Activated gamma-delta T cell treated with anti-CD3 and anti-CD28 coated beads, Interleukin-2, amount 50 U/mL, for 16 hours (primary cell): ENCODE data around the gene RHOV.
A peak's percentile ranks its signal among the peaks of the same experiment; 100 is the strongest.
"Not testable (repeated sequence)": the region's sequence is repeated elsewhere in the genome, so short reads cannot be mapped to it uniquely, and the experiment has no call there.

Experiments
- DNase-seq: peaks from one replicate; pipeline ENCODE4 v3.0.0-alpha.2; 2020; ENCODE audit warnings: low read depth

The RHOV gene

DNA sequence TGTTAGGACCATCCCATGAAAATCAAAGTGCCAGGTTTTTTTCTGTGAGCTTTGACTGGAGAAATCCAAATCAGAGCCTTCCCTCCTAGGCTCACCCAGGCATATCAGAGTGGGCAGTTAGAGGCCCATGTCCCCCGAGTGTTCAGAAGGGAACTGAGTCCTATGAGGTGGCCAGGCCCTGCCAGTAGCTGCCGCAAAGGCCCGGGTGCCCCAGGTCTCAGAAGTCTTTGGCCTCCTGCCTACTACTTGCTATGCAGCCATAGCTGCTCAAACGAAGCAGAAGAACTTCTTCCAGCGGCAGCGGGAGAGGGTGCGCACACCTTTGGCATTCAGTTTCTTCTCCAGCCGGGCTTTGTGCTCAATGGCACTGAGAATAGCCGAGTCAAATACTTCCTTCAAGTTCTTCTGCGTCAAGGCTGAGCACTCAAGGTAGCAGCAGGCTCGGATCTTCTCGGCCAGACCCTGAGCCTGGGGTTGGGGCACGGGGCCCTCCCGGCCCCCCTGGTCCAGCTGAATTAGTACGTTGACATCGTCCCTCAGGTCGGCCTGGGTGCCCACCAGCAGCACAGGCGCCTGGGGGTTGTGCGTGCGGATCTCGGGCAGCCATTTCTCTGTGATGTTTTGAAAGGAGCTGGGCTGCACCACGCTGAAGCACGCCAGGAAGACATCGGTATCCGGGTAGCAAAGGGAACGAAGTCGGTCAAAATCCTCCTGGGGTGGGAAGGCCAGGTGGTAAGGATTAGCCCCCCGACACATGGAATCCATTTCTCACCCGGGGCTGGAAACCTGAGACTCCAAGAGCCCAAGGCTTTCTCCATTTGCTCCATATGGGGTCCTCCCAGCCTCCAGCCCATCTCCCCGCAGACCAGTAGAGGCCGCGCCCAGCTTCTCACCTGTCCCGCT is 992 bp downstream of the RHOV start:
- DNase-seq: no peak

DNA sequence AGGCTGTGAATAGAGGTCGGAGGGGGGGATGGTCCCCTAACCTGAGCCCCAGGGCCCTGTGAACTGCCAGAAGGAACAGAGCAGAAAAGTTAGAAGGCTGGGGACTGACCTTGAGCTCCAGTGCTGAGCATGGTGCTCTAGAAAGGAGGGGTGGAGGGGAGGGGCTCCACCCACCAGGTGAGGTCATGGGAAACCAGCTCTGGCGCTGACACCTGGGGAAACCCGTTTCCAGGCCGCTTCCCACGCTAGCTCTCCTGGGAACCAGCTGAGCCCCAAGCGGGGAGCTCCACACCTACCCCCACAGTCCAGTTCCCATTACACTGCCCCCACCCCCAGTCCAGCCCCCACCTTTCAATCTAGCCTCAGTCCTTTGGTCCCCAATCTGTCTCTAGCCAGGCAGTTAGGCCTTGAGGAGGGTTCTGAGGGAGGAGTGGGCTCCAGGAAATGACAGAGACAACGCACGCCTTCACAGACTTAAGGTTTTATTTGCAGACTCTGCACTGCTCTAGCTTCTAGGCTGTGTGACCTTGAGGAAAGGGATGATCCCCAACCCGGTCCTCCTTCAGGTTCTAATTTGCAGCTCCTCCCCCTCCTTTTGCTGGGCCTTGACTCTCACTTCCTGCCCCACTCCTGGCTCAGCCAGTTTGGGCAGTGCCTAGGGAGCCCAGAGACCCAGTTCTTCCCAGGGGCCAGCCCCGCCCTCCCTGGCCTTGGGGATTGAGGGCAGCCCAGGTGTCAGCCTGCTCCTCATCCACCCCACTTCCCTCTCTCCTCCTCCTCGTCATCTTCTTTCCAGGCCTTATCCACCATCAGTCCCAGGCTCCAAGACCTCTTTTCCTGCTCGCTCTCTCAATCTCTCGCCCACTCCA is 2.1 kb downstream of the RHOV start:
- DNase-seq: no peak

GRCh38 chr15:40870716-40871115 is 3.3 kb downstream of the RHOV start:
- DNase-seq: no peak

DNA sequence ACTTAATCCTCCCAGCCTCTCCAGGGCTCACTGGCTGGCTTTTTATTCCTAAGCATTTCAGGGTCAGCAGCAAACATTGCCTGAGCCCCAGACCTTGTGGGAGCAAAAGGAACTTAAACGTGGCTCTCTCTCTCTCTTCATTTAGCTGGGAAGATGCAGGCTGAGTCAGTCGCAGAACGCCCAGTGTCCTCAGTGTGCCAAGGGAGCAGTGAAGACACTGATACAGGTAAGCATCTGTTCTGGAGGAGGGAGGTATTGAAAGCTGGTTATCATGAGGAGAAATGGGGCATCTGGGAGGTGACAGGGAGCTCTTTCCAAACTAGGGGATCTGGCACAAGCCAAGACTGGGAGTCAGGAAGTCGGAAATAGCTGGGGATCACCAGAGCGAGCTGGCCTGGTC is 4.3 kb downstream of the RHOV start:
- no peak for DNase-seq

DNA sequence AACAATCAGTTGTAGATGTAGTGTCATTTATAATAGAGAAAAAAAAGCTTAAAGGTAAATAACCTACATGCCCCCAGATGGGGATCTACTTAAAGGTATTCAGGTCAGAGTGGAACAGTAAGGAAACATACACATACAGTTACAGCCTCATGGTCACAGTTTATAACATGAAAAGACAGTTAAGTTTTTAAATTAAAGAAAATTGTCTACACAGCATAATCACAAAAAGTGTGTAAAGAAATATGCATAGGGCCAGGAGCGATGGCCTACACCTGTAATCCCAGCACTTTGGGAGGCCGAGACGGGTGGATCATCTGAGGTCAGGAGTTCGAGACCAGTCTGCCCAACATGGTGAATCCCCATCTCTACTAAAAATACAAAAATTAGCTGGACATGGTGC is 6.8 kb downstream of the RHOV start:
- DNase-seq: no peak

- no peak for DNase-seq
Observed at GRCh38 chr15:40863660-40864270, 10.3 kb downstream of the RHOV start.

GRCh38 chr15:40861147-40861546 is 12.9 kb downstream of the RHOV start:
- not testable (repeated sequence) for DNase-seq

DNA sequence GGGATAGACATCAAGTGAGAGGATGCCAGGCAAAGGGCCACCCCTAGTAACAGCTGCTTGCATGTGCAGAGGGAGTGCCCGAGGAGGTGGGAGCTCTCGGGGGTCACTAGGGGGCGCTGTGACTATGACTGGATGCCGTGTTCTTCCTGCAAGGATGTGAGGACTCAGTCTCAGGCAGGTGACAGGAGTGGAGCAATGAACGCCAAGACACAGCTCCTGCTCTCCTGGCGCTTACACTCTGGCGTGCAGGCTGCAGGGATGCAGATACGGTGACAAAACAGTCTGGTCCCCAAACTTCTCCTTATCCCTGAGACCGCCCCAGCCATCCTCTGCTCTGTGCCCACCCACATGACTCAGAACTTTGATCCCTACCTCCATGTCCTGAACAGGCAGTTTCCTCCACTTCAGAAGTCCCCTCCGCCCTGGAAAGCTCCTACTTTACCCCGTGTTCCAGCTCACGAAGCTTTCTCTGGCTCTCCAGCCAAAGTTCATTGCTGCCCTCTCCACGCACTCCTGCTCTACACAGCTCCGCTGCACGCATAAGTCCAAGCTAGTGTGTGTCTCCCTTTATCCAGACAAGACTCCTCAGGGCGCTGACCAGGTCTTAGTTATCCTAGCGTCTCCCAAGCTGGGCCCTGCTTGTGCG is 14.7 kb downstream of the RHOV start:
- peak; percentile 73 for DNase-seq

DNA sequence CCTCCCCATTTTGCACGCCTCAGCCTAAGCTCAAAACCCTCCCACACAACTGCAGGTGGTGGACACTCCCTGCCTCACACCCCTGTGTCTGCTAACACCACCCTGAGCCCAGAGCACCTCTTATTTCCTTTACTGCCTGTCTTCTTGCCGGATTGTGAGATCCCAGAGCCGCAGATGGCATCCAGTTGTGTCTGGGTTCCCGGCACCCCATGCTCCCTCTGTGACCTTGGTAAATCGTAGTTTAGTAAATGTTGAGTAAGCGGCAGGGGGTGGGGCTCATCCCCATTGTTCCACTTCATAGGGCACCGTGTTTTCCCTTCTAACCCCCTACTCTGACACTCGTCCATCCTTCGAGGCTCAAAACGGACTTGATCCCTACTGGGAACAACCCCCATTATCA is 15.3 kb downstream of the RHOV start:
- DNase-seq: no peak

DNA sequence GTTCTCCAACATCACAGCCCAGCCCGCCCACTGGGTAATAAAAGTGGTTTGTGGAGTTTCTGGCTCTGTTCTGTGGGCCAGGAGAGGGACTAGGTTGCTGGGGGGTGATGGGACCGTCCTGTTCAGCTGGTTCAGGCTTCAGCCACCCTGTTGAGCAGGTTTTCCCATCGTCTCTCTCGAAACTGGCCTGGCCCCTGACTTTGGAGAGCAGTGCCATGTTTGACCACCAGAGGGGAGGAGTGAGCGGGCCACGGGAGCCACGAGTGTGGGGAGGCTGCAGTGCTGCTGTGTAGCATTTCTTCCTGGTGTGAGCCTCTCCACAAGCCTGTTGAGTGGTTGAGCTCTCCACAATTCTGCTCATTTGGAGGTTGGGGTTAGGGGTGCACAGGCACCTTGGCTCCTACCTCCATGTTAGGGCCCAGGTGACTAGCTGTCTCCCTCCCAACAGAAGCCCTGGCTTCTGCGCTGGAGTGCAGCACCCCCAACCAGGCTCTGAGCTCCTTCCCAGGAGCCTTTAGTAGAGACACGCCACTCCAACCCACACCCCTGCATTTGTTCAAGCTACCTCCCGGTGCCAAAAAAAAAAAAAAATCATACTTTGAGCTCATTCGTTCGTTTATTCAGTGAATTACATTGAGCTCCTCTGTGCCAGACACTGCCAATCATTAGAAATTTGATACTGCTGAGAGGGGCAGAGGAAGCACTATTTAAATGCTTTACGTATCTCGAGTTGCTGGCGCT is 16.3 kb downstream of the RHOV start:
- DNase-seq: peak; percentile 73

DNA sequence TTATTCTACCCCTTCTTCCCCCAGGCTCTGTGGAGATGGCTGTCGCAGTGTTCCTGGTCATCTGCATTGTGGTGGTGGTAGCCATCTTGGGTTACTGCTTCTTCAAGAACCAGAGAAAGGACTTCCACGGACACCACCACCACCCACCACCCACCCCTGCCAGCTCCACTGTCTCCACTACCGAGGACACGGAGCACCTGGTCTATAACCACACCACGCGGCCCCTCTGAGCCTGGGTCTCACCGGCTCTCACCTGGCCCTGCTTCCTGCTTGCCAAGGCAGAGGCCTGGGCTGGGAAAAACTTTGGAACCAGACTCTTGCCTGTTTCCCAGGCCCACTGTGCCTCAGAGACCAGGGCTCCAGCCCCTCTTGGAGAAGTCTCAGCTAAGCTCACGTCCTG is 17.3 kb downstream of the RHOV start:
- no peak for DNase-seq

DNA sequence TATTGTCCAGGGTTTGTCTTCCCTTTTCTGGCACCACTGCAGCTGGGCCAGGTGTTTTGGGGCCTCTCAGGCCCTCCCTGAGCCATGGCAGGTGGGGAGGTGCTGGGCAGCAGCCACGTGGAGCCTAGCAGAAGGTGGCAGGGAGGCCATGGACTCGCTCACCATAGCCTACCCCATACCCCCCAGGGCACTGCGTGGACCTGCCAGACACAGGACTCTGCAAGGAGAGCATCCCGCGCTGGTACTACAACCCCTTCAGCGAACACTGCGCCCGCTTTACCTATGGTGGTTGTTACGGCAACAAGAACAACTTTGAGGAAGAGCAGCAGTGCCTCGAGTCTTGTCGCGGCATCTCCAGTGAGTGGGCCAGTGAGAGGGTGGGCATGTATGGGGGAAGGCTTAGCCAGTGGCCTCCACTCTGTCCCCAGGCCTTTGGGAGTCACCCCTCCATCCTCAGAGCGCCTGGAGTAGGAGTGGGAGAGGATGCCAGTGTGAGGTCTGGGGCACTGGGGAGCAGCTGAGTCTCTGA is 18.3 kb downstream of the RHOV start:
- DNase-seq: no peak

- no peak for DNase-seq
Observed at GRCh38 chr15:40854161-40854560, 19.9 kb downstream of the RHOV start.

DNA sequence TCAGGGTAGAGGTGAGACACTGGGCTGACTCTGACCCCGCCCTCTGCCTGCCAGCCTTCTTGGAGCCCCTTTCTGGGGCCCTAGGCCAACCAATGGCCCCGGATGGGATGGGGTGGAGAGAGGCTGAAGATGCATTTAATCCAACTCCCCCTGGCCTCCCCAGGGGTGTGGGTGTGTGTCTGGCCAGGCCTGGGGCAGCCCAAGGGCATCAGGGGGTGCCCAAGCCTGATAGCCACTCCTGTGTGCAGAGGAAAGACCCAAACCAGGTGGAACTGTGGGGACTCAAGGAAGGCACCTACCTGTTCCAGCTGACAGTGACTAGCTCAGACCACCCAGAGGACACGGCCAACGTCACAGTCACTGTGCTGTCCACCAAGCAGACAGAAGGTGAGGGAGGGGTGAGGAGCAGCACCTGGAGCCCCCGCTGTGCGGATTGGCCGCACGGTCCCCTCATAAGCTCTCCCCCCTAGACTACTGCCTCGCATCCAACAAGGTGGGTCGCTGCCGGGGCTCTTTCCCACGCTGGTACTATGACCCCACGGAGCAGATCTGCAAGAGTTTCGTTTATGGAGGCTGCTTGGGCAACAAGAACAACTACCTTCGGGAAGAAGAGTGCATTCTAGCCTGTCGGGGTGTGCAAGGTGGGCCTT is 20.7 kb downstream of the RHOV start:
- DNase-seq: no peak

- no peak for DNase-seq
Observed at GRCh38 chr15:40852529-40852928, 21.5 kb downstream of the RHOV start.

DNA sequence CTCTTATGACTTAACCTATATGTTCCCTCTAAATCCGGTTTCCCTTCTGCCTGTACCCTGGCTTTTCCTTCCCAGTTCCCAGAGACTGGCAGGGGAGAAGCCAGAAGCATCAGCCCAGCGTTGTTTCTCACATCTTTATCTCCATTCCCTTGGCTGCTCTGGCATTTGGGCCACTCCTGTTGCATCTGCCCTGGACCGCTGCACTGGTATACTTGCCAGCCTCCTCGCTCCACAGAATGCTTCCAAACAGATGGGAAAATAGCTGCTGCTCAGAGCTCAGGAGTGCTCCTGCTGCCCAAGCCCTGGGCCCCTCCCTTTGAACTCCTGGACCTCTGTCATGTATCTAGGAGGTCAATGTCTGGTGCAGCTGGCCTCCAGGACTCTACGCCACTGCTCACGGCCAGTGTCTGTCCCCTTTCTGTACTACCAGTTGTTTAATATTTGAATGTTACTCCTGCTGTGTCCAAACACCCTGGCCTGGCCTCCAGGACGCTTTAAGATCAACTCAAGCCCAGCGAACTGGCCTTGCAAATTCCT is 23.4 kb downstream of the RHOV start:
- no peak for DNase-seq

DNA sequence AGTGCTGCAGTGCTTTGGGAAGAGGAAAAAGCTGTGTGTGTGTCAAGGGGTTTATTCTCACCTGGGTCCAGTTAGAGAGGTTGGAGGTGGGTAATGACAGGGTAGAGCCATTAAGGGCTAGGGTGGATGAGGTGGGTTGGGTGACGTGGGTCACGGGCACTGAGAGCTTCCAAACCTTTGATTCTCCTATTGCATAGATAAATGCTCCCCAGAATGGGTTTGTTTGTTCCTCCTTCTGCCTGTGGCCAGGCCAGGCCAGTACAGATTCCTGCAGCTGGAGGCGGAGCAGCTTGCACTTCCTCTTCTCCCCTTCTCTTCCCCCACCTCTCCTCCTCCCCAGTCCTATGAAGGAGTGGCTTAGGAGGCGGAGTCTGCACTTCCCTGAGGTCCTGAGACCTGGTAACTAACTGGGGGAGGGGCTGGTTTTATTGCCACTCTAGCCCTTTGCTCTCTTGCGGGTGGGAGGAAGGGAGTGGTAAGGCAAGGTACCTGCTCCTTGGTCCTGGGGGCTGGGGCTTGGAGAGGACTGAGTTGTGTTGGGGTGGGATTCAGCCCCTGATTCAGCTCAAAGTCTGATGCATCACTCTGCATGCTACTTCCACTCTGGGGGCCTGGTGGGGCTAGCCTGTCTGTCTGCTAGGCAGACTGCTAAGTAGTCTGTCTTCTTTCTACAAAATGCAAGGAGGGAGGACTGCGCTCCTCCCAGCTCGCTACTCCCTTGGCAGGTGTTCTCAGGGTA is 26.6 kb downstream of the RHOV start:
- DNase-seq: no peak

DNA sequence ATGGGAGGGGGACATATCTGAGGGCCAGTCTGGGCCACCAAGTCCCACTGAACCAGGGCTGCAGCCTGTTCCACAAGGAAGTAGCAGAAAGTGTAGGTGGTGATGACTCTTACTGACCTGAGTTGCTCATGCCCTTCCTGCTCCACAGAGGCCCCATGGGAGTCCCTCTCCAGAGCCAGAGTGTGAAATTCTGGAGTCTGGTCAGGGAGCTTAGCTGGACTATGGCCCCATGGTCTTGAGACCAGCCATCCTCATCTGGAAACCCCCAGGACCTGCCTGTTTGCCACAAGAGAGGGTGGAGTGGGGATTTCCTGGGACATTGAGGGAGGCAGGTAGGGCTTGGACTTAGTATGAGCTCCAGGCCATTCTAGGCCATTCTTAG is 27.2 kb downstream of the RHOV start:
- no peak for DNase-seq

DNA sequence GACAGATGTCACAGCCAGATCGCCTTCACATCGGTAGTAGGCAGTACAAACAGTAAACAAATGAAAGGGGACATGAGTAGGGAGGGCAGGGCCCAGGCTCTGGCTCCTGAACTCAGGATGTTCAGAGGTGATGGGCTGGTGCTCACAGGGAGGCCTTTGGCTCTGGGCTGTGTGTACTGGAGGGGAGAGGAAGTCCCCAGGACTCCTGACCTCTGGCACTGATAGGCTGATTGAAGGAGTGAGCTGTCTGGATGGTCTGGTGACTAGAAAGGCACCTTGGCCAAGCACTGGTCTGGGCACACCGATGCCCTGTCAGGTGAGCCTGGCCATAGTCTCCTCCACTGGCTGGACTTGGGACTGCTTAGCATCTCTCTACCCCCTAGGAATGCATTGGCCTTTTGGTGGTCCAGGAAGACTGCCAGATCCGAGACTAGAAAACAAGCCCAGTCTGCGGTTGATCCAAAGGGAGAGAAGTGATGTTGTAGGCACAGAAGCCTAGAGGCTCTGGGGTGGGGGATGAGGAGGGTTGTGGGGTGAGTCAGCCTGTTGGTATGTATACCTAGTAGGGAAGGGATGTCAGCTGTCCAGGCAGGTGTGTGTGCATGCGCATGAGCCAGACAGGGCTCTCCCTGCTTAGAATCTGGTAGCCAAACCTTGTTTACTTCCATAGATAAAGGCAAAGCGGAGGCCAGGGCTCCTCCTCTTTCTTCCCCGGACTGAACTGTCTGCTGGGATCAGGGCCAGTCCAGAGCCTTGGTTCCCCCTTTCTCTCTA is 28.3 kb downstream of the RHOV start:
- DNase-seq: no peak
